H1 (cell line): ENCODE results near the gene GHRH. TPM values are rescaled to one million over a fixed set of nuclear protein-coding genes. Genes with fewer than 3 reads are reported as not detected.
A peak's percentile ranks its signal among the peaks of the same experiment; 100 is the strongest.

Source experiments
- CTCF ChIA-PET: fragments of 300-600 bp; sonication (Branson Sonifier 250); formaldehyde crosslinking; loops from one replicate; lab custom pipeline; 2021; ENCODE audit not compliant: partially characterized antibody; lab: Charles Lee
- POLR2A ChIA-PET: fragments of 300-600 bp; sonication (Branson Sonifier 250); formaldehyde crosslinking; loops from one replicate; lab custom pipeline; 2021; ENCODE audit warnings: inconsistent platforms; ENCODE audit not compliant: partially characterized antibody; lab: Charles Lee
- DNase-seq, 2 experiments: peaks; one replicate each; pipeline versions ENCODE4 v3.0.0 to v3.0.0-alpha.2; 2010 to 2022; ENCODE audit warnings: low spot score in 2 of 2, low read depth in 1 of 2, mixed read lengths in 1 of 2
- FAIRE-seq: peaks from 2 replicates; lab custom pipeline; 2011; peaks lifted over from hg19 to GRCh38; lab: Jason Lieb, UNC
- H2AFZ ChIP-seq: 2 replicates; pipeline ENCODE4 v1.8.1; 2012; ENCODE audit warnings: low read length, inconsistent platforms
- H2AK5ac ChIP-seq: 2 replicates; pipeline ENCODE4 v1.6.1; 2013; ENCODE audit warnings: low read depth, low read length
- H2BK120ac ChIP-seq: replicated peaks from 2 replicates; pipeline ENCODE3; 2013; ENCODE audit warnings: low read depth, low read length, inconsistent platforms
- H2BK12ac ChIP-seq: 2 replicates; pipeline ENCODE4 v1.6.1; 2013; ENCODE audit warnings: low read depth, low read length
- H2BK15ac ChIP-seq: 2 replicates; pipeline ENCODE4 v1.6.1; 2013; ENCODE audit warnings: low read length
- H2BK20ac ChIP-seq: 2 replicates; pipeline ENCODE4 v1.6.1; 2013; ENCODE audit warnings: low read length
- H2BK5ac ChIP-seq: 2 replicates; pipeline ENCODE4 v1.6.1; 2013; ENCODE audit warnings: low read depth, low read length
- H3K14ac ChIP-seq: 2 replicates; pipeline ENCODE4 v1.6.1; 2013; ENCODE audit warnings: inconsistent platforms; ENCODE audit not compliant: insufficient read length
- H3K18ac ChIP-seq: 2 replicates; pipeline ENCODE4 v1.6.1; 2013; ENCODE audit warnings: low read length; ENCODE audit errors: extremely low read depth
- H3K23ac ChIP-seq: 2 replicates; pipeline ENCODE4 v1.6.1; 2013; ENCODE audit warnings: inconsistent platforms; ENCODE audit not compliant: insufficient read length
- H3K23me2 ChIP-seq: 2 replicates; pipeline ENCODE4 v1.6.1; 2013; ENCODE audit warnings: low read depth, low read length
- H3K27ac ChIP-seq: 2 replicates; pipeline ENCODE4 v1.6.1; 2011; ENCODE audit warnings: low read depth, low read length, inconsistent platforms
- H3K27me3 ChIP-seq, 4 experiments: replicated peaks in 1 of 4; 1 replicate in 1 of 4; 2 replicates in 3 of 4; pipeline versions ENCODE4 v1.6.1 to v1.8.1; 2011 to 2013; ENCODE audit warnings: low read length in 3 of 4, mild to moderate bottlenecking in 3 of 4, inconsistent platforms in 2 of 4, mixed read lengths in 2 of 4, moderate library complexity in 1 of 4; ENCODE audit not compliant: control insufficient read depth in 3 of 4, insufficient read depth in 3 of 4; ENCODE audit errors: extremely low read depth in 1 of 4
- H3K36me3 ChIP-seq, 4 experiments: 2 replicates each; pipeline versions ENCODE4 v1.6.1 to v1.8.1; 2011 to 2013; ENCODE audit warnings: mild to moderate bottlenecking in 4 of 4, low read length in 3 of 4, moderate library complexity in 2 of 4, control low read depth in 1 of 4, inconsistent platforms in 1 of 4; ENCODE audit not compliant: insufficient read depth in 4 of 4, control insufficient read depth in 2 of 4
- H3K4ac ChIP-seq: replicated peaks from 2 replicates; pipeline ENCODE3; 2013; ENCODE audit warnings: low read length, low read depth, mixed read lengths, inconsistent platforms; ENCODE audit not compliant: insufficient read length
- H3K4me1 ChIP-seq, 4 experiments: replicated peaks in 1 of 4; 1 replicate in 1 of 4; 2 replicates in 3 of 4; pipeline versions ENCODE4 v1.6.1 to v1.8.1; 2011 to 2013; ENCODE audit warnings: low read length in 3 of 4, inconsistent platforms in 2 of 4, mixed read lengths in 1 of 4; ENCODE audit not compliant: insufficient read depth in 4 of 4, control insufficient read depth in 3 of 4
- H3K4me2 ChIP-seq, 2 experiments: 2 replicates each; pipeline versions ENCODE4 v1.6.1 to v1.8.1; 2011 to 2013; ENCODE audit warnings: low read depth in 2 of 2, low read length in 2 of 2, control low read depth in 1 of 2, inconsistent platforms in 1 of 2, mild to moderate bottlenecking in 1 of 2; ENCODE audit not compliant: insufficient read depth in 1 of 2
- H3K4me3 ChIP-seq, 4 experiments: fragments of 200-600, 300-600 bp in 1 of 4; sonication (generic), shearing (Covaris generic), sonication (Bioruptor Twin) in 1 of 4; 2 replicates each; pipeline versions ENCODE4 v1.5.1 to v1.8.1; 2011 to 2016; ENCODE audit warnings: low read length in 4 of 4, low read depth in 3 of 4, control low read depth in 2 of 4, inconsistent platforms in 2 of 4, mild to moderate bottlenecking in 2 of 4, mixed read lengths in 1 of 4, moderate library complexity in 1 of 4; ENCODE audit not compliant: insufficient read depth in 2 of 4; ENCODE audit errors: extremely low read depth in 1 of 4
- H3K56ac ChIP-seq: replicated peaks from 2 replicates; pipeline ENCODE3; 2013; ENCODE audit warnings: low read depth, mild to moderate bottlenecking, mixed read lengths, low read length, inconsistent platforms; ENCODE audit not compliant: insufficient read length
- H3K79me1 ChIP-seq: 2 replicates; pipeline ENCODE4 v1.6.1; 2013; ENCODE audit warnings: low read depth, low read length, control low read depth
- H3K79me2 ChIP-seq, 2 experiments: 2 replicates each; pipeline versions ENCODE4 v1.6.1 to v1.8.1; 2012 to 2013; ENCODE audit warnings: low read length in 2 of 2, mild to moderate bottlenecking in 2 of 2, inconsistent platforms in 1 of 2; ENCODE audit not compliant: insufficient read depth in 2 of 2, control insufficient read depth in 1 of 2
- H3K9ac ChIP-seq, 4 experiments: replicated peaks in 1 of 4; 1 replicate in 1 of 4; 2 replicates in 3 of 4; pipeline versions ENCODE4 v1.6.1 to v1.8.1; 2011 to 2013; ENCODE audit warnings: low read depth in 3 of 4, low read length in 3 of 4, control low read depth in 2 of 4, mild to moderate bottlenecking in 2 of 4, moderate library complexity in 2 of 4, inconsistent platforms in 1 of 4; ENCODE audit errors: extremely low read depth in 1 of 4
- H3K9me3 ChIP-seq, 2 experiments: 2 replicates each; pipeline versions ENCODE4 v1.6.1 to v1.8.1; 2012 to 2013; ENCODE audit warnings: mild to moderate bottlenecking in 2 of 2, moderate library complexity in 2 of 2, control low read depth in 1 of 2, inconsistent platforms in 1 of 2, low read depth in 1 of 2, low read length in 1 of 2, mixed read lengths in 1 of 2; ENCODE audit not compliant: insufficient read depth in 2 of 2
- H4K20me1 ChIP-seq, 2 experiments: replicated peaks in 1 of 2; 2 replicates each; pipeline versions ENCODE3 to v1.8.1; 2011 to 2013; ENCODE audit warnings: inconsistent platforms in 2 of 2, low read length in 2 of 2, mild to moderate bottlenecking in 1 of 2; ENCODE audit not compliant: insufficient read depth in 2 of 2, control insufficient read depth in 1 of 2
- H4K5ac ChIP-seq: 2 replicates; pipeline ENCODE4 v1.6.1; 2013; ENCODE audit warnings: low read length, low read depth, mixed read lengths, inconsistent platforms; ENCODE audit not compliant: insufficient read length
- H4K8ac ChIP-seq: 2 replicates; pipeline ENCODE4 v1.8.0; 2013; ENCODE audit warnings: mild to moderate bottlenecking, moderate library complexity, low read length, inconsistent platforms; ENCODE audit not compliant: insufficient read depth; ENCODE audit errors: extremely low read depth
- H4K91ac ChIP-seq: replicated peaks from 2 replicates; pipeline ENCODE3; 2013; ENCODE audit warnings: low read length, mixed read lengths, inconsistent platforms; ENCODE audit not compliant: insufficient read length
- CTCF ChIP-seq, 3 experiments: IDR thresholded peaks; 1 replicate in 2 of 3; 2 replicates in 1 of 3; pipeline versions ENCODE4 v1.5.1 to v1.6.1; 2011; ENCODE audit warnings: low read length in 3 of 3, mild to moderate bottlenecking in 3 of 3, inconsistent platforms in 2 of 3, low read depth in 1 of 3, moderate library complexity in 1 of 3; ENCODE audit not compliant: insufficient read depth in 1 of 3; ENCODE audit errors: control extremely low read depth in 1 of 3
- FOSL1 ChIP-seq: IDR thresholded peaks from 2 replicates; pipeline ENCODE4 v1.6.1; 2011; ENCODE audit warnings: mild to moderate bottlenecking, low read depth, low read length, moderate library complexity; ENCODE audit not compliant: insufficient read depth
- RAD21 ChIP-seq, 2 experiments: IDR thresholded peaks in 1 of 2; conservative IDR thresholded peaks in 1 of 2; 2 replicates each; pipeline ENCODE4 v1.6.1; 2011; ENCODE audit warnings: low read depth in 2 of 2, low read length in 2 of 2, improper control_type of control experiment in 1 of 2, inconsistent platforms in 1 of 2, mild to moderate bottlenecking in 1 of 2, moderate library complexity in 1 of 2
- SP2 ChIP-seq: IDR thresholded peaks from 2 replicates; pipeline ENCODE4 v1.6.1; 2012; ENCODE audit warnings: mild to moderate bottlenecking, low read length, inconsistent platforms
- WGBS, 2 experiments: shearing (Covaris generic) in 1 of 2; methylation state at CpG; one replicate each; pipeline versions ENCODE4 v1.1.6 to v1.1.7; 2013 to 2015; ENCODE audit warnings: low lambda C conversion rate in 2 of 2, mixed read lengths in 2 of 2, inconsistent platforms in 1 of 2, low coverage in 1 of 2, missing lambda C conversion rate in 1 of 2; ENCODE audit not compliant: insufficient replicate concordance in 2 of 2, insufficient coverage in 1 of 2, insufficient read length in 1 of 2; ENCODE audit errors: extremely low coverage in 1 of 2, missing lambda C conversion rate in 1 of 2; 5-methylcytosine and 5-hydroxymethylcytosine counted together
- polyA plus RNA-seq, 7 experiments: library from polyadenylated mRNA; depleted of rRNA in 3 of 7; stranded (reverse) in 5 of 7; unstranded in 2 of 7; fragments of >200 nt in 5 of 7; fragments of 200-250 nt in 2 of 7; gene quantifications; 1 replicate in 5 of 7; 2 replicates in 1 of 7; 4 replicates in 1 of 7; pipeline versions ENCODE4 v1.2.1 to v1.2.3, GENCODE V29; 2011 to 2013; ENCODE audit warnings: missing spikeins in 2 of 7, mixed read lengths in 2 of 7
- total RNA-seq: library from RNA; stranded (reverse); fragmentation: NEBNext Ultra II Directional; extraction: Animal tissue kit (Norgen Biotek cat#: 25700); gene quantifications from 2 replicates; pipeline ENCODE4 v1.2.1, GENCODE V29; 2021
- TF ChIP-seq, protein P1 (sequence below): IDR thresholded peaks from 2 replicates; pipeline ENCODE4 v1.6.1; 2011; ENCODE audit warnings: low read depth, mild to moderate bottlenecking, low read length; ENCODE audit not compliant: insufficient read depth

GHRH gene
- total and polyA plus RNA-seq, 2 of the 8 experiments (the other 6 are each of a cell fraction or from before 2014, with no cell fraction given) = not detected

GRCh38 chr20:37260923-37261322 lies 691 bp downstream of the GHRH start:
- Histone ChIP-seq H2BK12ac (no peak overlapping the region), H3K27me3 (no peaks in the 10 kb centered on the region), H3K9me3 (no peaks in the 10 kb centered on the region), H3K4me1 (peaks cover 0 to 15% (median 6%) of the 10 kb centered on the region in 4 experiments; a peak in 6 of 7 replicates), H3K4me2 (no peak overlapping the region), H4K8ac (no peak overlapping the region), H2AFZ (no peak overlapping the region), H3K79me1 (no peaks in the 10 kb centered on the region), H2BK15ac (no peak overlapping the region), H3K14ac (no peak overlapping the region), H3K79me2 (no peaks in the 10 kb centered on the region), H2BK120ac (no peak overlapping the region), H3K36me3 (no peaks in the 10 kb centered on the region), H2BK5ac (no peak overlapping the region), H3K4ac (no peak overlapping the region), H4K20me1 (no peaks in the 10 kb centered on the region), H3K4me3 (no peak overlapping the region), H4K91ac (no peak overlapping the region), H4K5ac (no peak overlapping the region), H3K56ac (no peak overlapping the region), H3K27ac (no peak overlapping the region), H3K18ac (no peak overlapping the region; the same call in 1 of the 2 replicates), H2BK20ac (0 out of 2 replicates have a peak overlapping the region, but pooled peaks have one; percentile 9), H3K23ac (no peak overlapping the region), H3K9ac (no peak overlapping the region), H2AK5ac (no peak overlapping the region), H3K23me2 (no peaks in the 10 kb centered on the region)
- FAIRE-seq (no peak), DNase-seq (no peak)
- POLR2A ChIA-PET = interaction anchor here (1.4 kb wide), 1 partner anchor 9 kb away, joined by 3 read pairs; no protein-coding TSS in a partner anchor
- TF ChIP-seq CTCF (IDR thresholded peaks at IDR 0.05; ENCODE audit: control extremely low read depth in 1 of 3, insufficient read depth in 1 of 3, low read depth in 1 of 3, low read length in 3 of 3) = no peak
- TF ChIP-seq FOSL1 = no peak
- TF ChIP-seq RAD21 (IDR thresholded peaks at IDR 0.05 in 1 of 2, conservative IDR thresholded peaks at IDR 0.05 in 1 of 2; ENCODE audit: low read depth in 2 of 2, low read length in 2 of 2) = no peak
- TF ChIP-seq, protein P1, sequence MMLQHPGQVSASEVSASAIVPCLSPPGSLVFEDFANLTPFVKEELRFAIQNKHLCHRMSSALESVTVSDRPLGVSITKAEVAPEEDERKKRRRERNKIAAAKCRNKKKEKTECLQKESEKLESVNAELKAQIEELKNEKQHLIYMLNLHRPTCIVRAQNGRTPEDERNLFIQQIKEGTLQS = no peak
- no peak for TF ChIP-seq SP2
- 86% methylated on average over 4 of the region's 4 CpGs; no CpG with 5 or more reads in 1 of the 2 experiments for WGBS, 2 experiments
- CTCF ChIA-PET = interaction anchor here (0.9 to 1.5 kb wide), 2 partner anchors 17 to 274 kb away, joined by 4 to 8 read pairs; no protein-coding TSS in a partner anchor
